ENCODE data around the gene CDH6.

Gene CDH6

GRCh38 chr5:31204958-31205357 lies 11.5 kb downstream of the CDH6 start:
- DNase-seq: no peak

DNA sequence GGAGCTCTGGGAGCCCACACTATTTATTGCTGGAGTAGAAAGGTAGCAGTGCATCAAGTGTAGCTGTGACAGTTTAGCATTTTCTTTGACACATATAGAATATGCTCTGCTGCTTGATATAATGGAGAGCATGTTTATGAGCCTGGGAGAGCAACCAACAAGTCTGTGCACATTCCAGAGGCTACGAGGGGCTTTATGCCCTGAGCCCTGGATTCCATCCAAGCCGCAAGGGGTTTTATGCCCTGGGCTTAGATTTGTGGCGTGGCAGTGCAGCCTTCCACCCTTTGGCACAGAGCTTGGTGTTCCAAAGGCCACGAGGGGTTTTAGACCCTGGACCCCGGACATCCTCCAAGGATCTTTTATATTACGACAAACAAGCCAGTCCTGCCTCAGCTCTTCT lies 14.6 kb downstream of the CDH6 start:
- DNase-seq: no peak

DNA sequence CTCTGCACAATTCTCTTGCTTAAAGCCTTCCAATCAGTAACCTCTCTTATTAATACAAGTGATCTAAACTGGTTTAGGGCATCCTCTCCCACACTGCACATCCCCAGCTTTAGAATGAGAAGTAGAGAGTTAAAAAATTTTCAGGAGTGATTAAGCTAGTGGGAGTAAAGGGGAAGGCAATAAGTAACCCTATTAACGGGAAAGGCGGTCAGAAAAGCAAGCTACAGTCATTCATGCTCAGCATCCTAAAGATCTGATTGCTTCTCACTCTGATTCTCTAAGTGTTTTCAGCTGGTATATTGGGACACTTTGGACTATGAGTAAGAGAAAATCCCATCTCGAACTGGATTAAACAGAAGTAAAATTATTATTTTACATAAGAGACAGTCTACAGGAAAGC lies 15.8 kb downstream of the CDH6 start:
- DNase-seq: no peak

GRCh38 chr5:31211098-31211497 lies 17.6 kb downstream of the CDH6 start:
- DNase-seq: no peak

GRCh38 chr5:31213257-31213656 lies 19.8 kb downstream of the CDH6 start:
- no peak for DNase-seq

GRCh38 chr5:31213705-31214121 lies 20.2 kb downstream of the CDH6 start:
- peak; percentile 64 for DNase-seq

- no peak for DNase-seq
Measured at GRCh38 chr5:31214229-31214628, 20.7 kb downstream of the CDH6 start.

GRCh38 chr5:31215236-31215635 lies 21.8 kb downstream of the CDH6 start:
- no peak for DNase-seq

- DNase-seq: no peak
Measured at GRCh38 chr5:31217446-31217845, 24.0 kb downstream of the CDH6 start.

DNA sequence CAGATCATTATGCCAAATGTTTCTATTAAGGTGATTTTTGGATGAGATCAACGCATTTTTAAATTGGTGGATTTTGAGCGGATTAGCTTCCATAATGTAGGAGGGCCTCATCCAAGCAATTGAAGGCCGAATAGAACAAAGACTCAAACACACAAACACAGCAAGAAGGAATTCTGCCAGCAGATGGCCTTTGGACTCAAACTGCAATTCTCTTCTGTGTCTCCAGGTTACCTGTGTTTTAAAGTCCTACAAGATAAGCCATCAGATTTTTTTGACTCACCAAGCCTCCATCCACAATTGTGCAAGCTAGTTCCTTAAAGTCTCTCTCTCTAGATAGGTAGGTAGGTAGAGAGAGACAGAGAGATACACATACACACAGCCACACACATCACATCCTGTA lies 25.5 kb downstream of the CDH6 start:
- DNase-seq: no peak

DNA sequence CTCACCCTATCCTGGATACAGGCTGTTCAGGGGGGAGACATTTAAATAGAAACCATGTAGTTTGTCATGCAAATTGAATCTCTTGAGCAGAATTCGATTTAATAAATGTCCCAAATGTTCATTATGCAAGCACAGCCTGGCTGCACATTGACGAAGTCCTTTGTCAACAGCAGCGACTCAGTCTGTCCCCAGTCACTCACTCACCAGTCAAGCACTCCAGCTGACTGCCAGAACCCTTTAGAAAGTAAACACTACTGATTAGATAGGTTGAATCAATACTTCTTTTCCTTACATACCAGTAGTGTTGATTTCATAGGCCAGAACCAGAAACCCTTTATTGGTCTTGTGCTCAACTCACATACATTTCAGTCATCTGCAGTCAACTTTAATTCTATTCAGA lies 27.5 kb downstream of the CDH6 start:
- DNase-seq: peak; percentile 35

- no peak for DNase-seq
Measured at GRCh38 chr5:31225118-31225517, 31.6 kb downstream of the CDH6 start.

GRCh38 chr5:31225613-31226012 lies 32.1 kb downstream of the CDH6 start:
- DNase-seq: no peak

- no peak for DNase-seq
Measured at GRCh38 chr5:31226651-31227050, 33.2 kb downstream of the CDH6 start.

DNA sequence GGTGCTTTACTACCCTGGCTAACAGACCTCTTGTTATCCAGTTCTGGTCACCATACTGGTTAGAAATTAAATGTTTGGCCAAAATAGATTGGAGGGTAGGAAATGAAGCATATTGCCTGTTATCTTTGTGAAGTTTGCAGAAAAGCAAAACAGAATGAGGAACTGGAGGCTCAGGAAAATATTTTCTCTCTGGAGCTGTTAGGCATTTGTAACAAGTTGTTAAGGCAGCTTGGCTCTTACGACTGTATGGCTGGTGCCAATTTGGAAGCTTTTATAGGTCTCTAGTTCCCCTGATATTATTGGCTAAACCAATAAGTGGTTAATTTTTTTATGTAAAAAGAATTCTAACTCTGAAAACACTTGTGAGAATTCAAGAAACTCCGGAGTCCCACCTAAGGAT lies 35.8 kb downstream of the CDH6 start:
- no peak for DNase-seq

DNA sequence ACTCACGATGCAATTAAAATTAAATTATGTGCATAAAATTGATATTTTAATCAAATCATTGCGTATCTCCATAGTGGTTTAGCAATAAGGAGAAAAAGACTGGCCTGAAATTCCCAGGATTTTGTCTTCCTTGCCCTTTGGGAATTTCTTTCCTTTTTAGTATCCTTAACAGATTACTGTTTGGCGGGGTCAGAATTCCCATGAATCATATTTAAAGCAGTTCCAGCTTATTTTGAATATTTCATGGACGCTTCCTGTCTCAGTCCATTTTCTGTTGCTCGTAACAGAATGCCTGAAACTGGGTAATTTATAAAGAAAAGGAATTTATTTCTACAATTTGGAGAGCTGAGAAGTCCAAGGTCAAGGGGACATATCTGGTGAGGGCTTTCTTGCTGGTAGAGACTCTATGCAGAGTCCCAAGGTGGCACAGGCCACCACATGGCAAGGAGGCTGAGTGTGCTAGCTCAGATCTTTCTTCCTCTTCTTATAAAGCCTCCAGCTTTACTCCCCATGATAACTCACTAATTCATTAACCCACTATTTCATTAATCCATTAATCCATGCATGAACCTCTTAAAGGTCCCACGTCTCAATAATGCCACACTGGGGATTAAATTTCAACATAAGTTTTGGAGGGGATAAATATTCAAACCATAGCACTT lies 37.8 kb downstream of the CDH6 start:
- DNase-seq: no peak

- DNase-seq: peak; percentile 70
Measured at GRCh38 chr5:31232273-31232888, 38.9 kb downstream of the CDH6 start.

DNA sequence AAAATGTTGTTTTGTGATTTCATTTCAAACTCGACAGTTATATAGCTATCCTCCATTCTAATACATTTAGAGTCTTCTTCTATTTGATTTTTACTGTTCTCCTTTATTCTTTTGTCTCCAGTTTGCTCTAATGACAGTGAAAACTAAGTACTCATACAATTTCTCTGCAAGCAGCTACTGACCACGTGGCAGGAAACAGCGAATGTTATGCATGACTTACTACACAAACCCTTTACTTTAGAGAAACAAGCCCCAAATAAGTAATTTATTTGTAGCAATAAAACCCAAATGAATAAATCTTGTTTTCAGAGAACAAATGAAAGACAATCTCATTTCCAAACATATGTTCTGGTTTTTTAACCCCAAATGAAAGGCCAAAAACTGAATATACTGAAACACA lies 41.9 kb downstream of the CDH6 start:
- no peak for DNase-seq

- DNase-seq: no peak
Measured at GRCh38 chr5:31236339-31236738, 42.9 kb downstream of the CDH6 start.

GRCh38 chr5:31237174-31237573 lies 43.7 kb downstream of the CDH6 start:
- DNase-seq: no peak

DNA sequence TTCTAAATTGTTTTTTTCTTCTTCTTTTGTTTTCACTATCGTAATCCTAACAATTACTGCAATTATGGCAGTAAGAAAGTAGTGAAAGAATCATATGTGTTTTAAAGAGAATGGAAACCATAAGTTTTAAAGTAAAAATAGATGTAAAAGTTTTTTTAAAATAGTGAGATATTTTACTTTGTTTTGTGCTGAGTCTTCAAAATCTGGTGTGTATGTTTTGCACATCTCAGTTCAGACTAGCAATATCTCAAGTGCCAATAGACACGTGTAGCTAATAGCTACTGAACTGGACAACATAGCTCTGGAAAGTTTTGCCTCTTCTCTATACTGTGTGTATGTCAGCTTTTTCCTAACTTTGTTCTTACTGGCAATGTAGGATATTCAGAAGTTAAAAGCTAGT lies 45.0 kb downstream of the CDH6 start:
- DNase-seq: no peak

GRCh38 chr5:31244921-31245320 lies 51.4 kb downstream of the CDH6 start:
- no peak for DNase-seq

- DNase-seq: no peak
Measured at GRCh38 chr5:31247381-31247780, 53.9 kb downstream of the CDH6 start.

GRCh38 chr5:31250201-31250600 lies 56.7 kb downstream of the CDH6 start:
- no peak for DNase-seq

- DNase-seq: no peak
Measured at GRCh38 chr5:31251032-31251431, 57.5 kb downstream of the CDH6 start.
